IPS DF 6.9 (cell line): ENCODE data around the gene DYNC1H1.

Source experiments
- DNase-seq: peaks from one replicate; pipeline ENCODE4 v3.0.0-alpha.2; 2013; ENCODE audit warnings: low read depth, low spot score
- H3K27ac ChIP-seq: one replicate; pipeline ENCODE4 v1.5.1; 2013; ENCODE audit warnings: low read length, control low read depth
- H3K27me3 ChIP-seq: 2 replicates; pipeline ENCODE4 v1.6.1; 2013; ENCODE audit warnings: mild to moderate bottlenecking, low read length; ENCODE audit not compliant: control insufficient read depth, insufficient read depth
- H3K36me3 ChIP-seq: 2 replicates; pipeline ENCODE4 v1.6.1; 2013; ENCODE audit warnings: low read length; ENCODE audit not compliant: control insufficient read depth, insufficient read depth
- H3K4me1 ChIP-seq: 2 replicates; pipeline ENCODE4 v1.6.1; 2013; ENCODE audit warnings: low read length; ENCODE audit not compliant: control insufficient read depth, insufficient read depth
- H3K4me3 ChIP-seq: 2 replicates; pipeline ENCODE4 v1.5.1; 2013; ENCODE audit warnings: mild to moderate bottlenecking, low read length
- H3K9me3 ChIP-seq: 2 replicates; pipeline ENCODE4 v1.6.1; 2013; ENCODE audit warnings: low read length, inconsistent platforms; ENCODE audit not compliant: control insufficient read depth, insufficient read depth
- WGBS: extraction: QIAGEN DNeasy Blood & Tissue Kit; methylation state at CpG from one replicate; pipeline ENCODE4 v1.1.7; 2013; ENCODE audit warnings: mixed read lengths, missing lambda C conversion rate; ENCODE audit not compliant: insufficient read length, insufficient coverage; 5-methylcytosine and 5-hydroxymethylcytosine counted together

DYNC1H1 gene

GRCh38 chr14:101926620-101927019, 37.8 kb upstream of the DYNC1H1 start:
- no peak overlapping the region for H3K27ac ChIP-seq
- H3K9me3 ChIP-seq: no peaks in the 10 kb centered on the region
- no peak overlapping the region for H3K4me3 ChIP-seq
- no peaks in the 10 kb centered on the region for H3K27me3 ChIP-seq
- H3K36me3 ChIP-seq: no peaks in the 10 kb centered on the region; the same call in 1 of the 2 replicates
- no peak for DNase-seq
- H3K4me1 ChIP-seq: no peaks in the 10 kb centered on the region
- no CpG with 5 or more reads among the region's 5 CpGs for WGBS

DNA sequence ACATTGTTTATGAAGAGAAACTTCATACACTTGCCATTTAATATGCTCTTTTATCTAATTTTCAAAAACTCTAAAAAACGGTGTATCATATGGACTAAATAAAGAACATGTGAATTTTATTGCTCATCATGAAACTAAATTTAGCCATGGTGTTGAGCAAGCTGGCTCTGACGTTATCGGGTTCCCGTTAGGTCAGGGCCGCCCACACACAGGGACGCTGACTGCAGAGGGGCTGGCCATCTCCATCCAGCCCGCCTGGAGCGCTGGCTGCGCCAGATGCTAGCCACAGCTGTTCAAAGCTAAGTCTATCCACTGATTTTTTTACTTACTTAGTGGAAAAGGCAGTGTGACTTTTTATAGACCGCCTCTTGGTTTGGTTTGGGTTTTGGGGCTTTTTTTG, 36.5 kb upstream of the DYNC1H1 start:
- no peaks in the 10 kb centered on the region for H3K9me3 ChIP-seq
- H3K36me3 ChIP-seq: no peaks in the 10 kb centered on the region; the same call in 1 of the 2 replicates
- WGBS: no CpG with 5 or more reads among the region's 10 CpGs
- no peak overlapping the region for H3K27ac ChIP-seq
- no peaks in the 10 kb centered on the region for H3K4me1 ChIP-seq
- H3K27me3 ChIP-seq: no peaks in the 10 kb centered on the region
- no peak overlapping the region for H3K4me3 ChIP-seq
- no peak for DNase-seq

- H3K36me3 ChIP-seq: no peaks in the 10 kb centered on the region; the same call in 1 of the 2 replicates
- no peak overlapping the region for H3K27ac ChIP-seq
- no peaks in the 10 kb centered on the region for H3K9me3 ChIP-seq
- no peak overlapping the region for H3K4me3 ChIP-seq
- no peak for DNase-seq
- H3K4me1 ChIP-seq: no peaks in the 10 kb centered on the region
- H3K27me3 ChIP-seq: no peaks in the 10 kb centered on the region
- WGBS: no CpG with 5 or more reads among the region's 24 CpGs
Observed at GRCh38 chr14:101928415-101928841, 35.9 kb upstream of the DYNC1H1 start.

GRCh38 chr14:101929096-101929495, 35.3 kb upstream of the DYNC1H1 start:
- H3K36me3 ChIP-seq: no peaks in the 10 kb centered on the region; the same call in 1 of the 2 replicates
- WGBS: no CpG with 5 or more reads among the region's 10 CpGs

DNA sequence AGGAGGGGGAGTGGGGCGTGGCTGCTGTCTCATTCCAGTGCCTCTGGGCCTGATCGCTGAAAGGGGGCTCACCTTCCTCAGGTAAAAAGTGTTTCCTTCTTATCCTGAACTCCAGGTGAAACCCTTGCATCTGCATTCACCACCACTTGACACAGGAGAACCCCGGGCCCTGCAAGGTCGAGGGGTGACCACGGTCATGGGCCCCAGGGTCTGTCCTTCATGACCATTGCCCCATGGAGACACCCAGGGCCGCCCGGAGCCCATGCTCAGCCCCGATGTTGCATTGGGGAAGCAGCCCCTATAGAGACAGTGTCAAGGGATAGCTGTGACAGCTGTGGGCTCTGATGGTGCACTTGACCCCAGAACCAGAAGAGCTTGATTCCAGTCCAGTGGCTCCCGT, 34.4 kb upstream of the DYNC1H1 start:
- DNase-seq: no peak

More at GRCh38 chr14:101929096-101929495, 35.3 kb upstream of the DYNC1H1 start:
- no peak for DNase-seq
- Histone ChIP-seq H3K9me3 (no peaks in the 10 kb centered on the region), H3K27me3 (no peaks in the 10 kb centered on the region), H3K4me1 (no peaks in the 10 kb centered on the region), H3K27ac (no peak overlapping the region), H3K4me3 (no peak overlapping the region)

DNA sequence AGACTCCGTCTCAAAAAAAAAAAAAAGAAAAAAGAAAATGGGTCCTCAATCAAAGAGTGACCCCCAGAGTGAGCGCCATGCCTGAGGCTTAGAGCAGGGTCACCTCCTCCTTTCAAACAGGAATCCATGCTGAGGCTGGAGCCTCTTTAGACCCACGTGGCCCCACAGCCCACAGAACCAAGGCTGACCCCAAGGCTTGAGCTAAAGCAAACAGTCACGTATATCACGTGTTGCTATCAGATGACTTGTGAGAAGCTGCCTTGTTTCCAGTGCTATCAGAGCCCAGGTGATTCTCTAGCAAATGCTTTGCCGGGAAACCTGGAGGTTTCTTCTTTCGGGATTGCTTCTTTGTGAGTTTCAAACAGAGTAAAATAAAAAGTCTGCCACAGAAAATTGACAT, 31.7 kb upstream of the DYNC1H1 start:
- no peak overlapping the region for H3K4me3 ChIP-seq
- WGBS: no CpG with 5 or more reads among the region's 7 CpGs
- H3K27me3 ChIP-seq: no peaks in the 10 kb centered on the region
- no peaks in the 10 kb centered on the region for H3K4me1 ChIP-seq
- no peaks in the 10 kb centered on the region for H3K36me3 ChIP-seq
- DNase-seq: no peak
- no peaks in the 10 kb centered on the region for H3K9me3 ChIP-seq
- H3K27ac ChIP-seq: no peak overlapping the region

More for the DNA sequence above, 34.4 kb upstream of the DYNC1H1 start:
- Histone ChIP-seq H3K36me3 (no peaks in the 10 kb centered on the region; the same call in 1 of the 2 replicates), H3K27ac (no peak overlapping the region), H3K4me3 (no peak overlapping the region), H3K27me3 (no peaks in the 10 kb centered on the region), H3K4me1 (no peaks in the 10 kb centered on the region), H3K9me3 (no peaks in the 10 kb centered on the region)
- no CpG with 5 or more reads among the region's 9 CpGs for WGBS

GRCh38 chr14:101933209-101933608, 31.2 kb upstream of the DYNC1H1 start:
- no CpG with 5 or more reads among the region's 16 CpGs for WGBS
- H3K4me3 ChIP-seq: no peak overlapping the region; the same call in 1 of the 2 replicates

DNA sequence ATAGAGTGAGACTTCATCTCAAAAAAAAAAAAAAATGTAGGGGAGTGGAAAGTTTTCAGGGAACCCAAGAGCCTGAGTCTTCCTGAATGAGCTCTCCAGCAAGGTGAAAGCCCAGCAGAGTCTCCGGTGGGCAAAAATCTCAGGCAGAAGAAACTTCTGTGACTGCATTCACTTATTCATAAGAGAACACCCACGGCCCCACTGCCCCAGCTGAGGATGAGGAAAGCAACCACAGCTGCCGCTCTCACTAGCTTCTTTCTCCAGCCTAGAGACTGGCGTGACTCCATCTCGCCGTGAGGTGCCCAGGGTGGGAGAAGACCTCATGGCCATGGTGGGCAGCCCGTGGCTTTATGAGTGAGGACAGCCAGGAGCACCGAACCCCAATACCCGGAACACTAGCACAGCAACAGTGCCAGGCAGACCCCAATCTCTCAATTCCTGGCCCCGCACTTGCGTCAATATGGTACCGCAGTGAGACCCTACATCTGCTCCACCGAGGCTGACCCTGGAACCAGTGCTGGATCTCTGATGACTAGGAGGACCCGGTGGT, 29.7 kb upstream of the DYNC1H1 start:
- no peaks in the 10 kb centered on the region for H3K36me3 ChIP-seq
- H3K9me3 ChIP-seq: no peaks in the 10 kb centered on the region
- no peak for DNase-seq
- no peak overlapping the region for H3K4me3 ChIP-seq
- no peak overlapping the region for H3K27ac ChIP-seq
- WGBS: no CpG with 5 or more reads among the region's 14 CpGs
- no peaks in the 10 kb centered on the region for H3K27me3 ChIP-seq
- no peaks in the 10 kb centered on the region for H3K4me1 ChIP-seq

More at GRCh38 chr14:101933209-101933608, 31.2 kb upstream of the DYNC1H1 start:
- Histone ChIP-seq H3K27ac (no peak overlapping the region), H3K4me1 (no peaks in the 10 kb centered on the region), H3K36me3 (no peaks in the 10 kb centered on the region), H3K9me3 (no peaks in the 10 kb centered on the region), H3K27me3 (no peaks in the 10 kb centered on the region)
- DNase-seq: no peak

GRCh38 chr14:101937926-101938767, 26.2 kb upstream of the DYNC1H1 start:
- H3K27me3 ChIP-seq: peaks cover 4% of the 10 kb centered on the region
- no peaks in the 10 kb centered on the region for H3K36me3 ChIP-seq
- H3K9me3 ChIP-seq: no peaks in the 10 kb centered on the region
- no CpG with 5 or more reads among the region's 13 CpGs for WGBS
- no peak overlapping the region for H3K4me3 ChIP-seq
- H3K27ac ChIP-seq: no peak overlapping the region
- DNase-seq: no peak
- H3K4me1 ChIP-seq: no peaks in the 10 kb centered on the region

- peaks cover 11% of the 10 kb centered on the region for H3K27me3 ChIP-seq
- no peak for DNase-seq
- no peaks in the 10 kb centered on the region for H3K4me1 ChIP-seq
- H3K36me3 ChIP-seq: no peaks in the 10 kb centered on the region
- WGBS: no CpG with 5 or more reads among the region's 5 CpGs
- H3K4me3 ChIP-seq: no peak overlapping the region
- H3K27ac ChIP-seq: no peak overlapping the region
- no peaks in the 10 kb centered on the region for H3K9me3 ChIP-seq
Observed at GRCh38 chr14:101939646-101940170, 24.7 kb upstream of the DYNC1H1 start.
